Stimulated activated CD4-positive, alpha-beta T cell treated with anti-CD3 and anti-CD28 coated beads, TNF-alpha, amount 100 ng/mL, for 24 hours (primary cell): ENCODE measurements around the gene ATP8A2.
"Not testable (repeated sequence)": the region's sequence is repeated elsewhere in the genome, so short reads cannot be mapped to it uniquely, and the experiment has no call there.

Experiments used
- DNase-seq, 3 experiments: peaks; one replicate each; pipeline ENCODE4 v3.0.0-alpha.2; 2020; ENCODE audit warnings: low read depth in 3 of 3

ATP8A2 gene

DNA sequence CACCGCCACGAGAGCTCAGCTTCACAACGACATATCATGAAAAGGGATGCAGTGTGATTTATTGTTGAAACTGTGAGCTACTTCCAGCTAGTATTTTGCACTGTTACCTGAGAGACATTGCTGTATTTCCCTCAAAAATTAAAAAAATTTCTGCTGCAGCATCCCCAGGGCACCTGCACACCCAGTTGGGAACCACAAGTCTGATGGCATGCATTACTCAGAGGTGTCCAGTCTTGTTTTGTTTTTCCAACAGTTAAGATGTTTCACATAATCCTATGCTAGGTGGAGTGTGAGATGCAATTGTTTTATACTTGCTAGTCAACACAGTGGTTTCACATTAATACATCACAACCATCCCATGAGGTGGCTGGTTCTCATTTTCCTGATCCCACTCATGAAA lies 394.8 kb downstream of the ATP8A2 start:
- no peak for DNase-seq

DNA sequence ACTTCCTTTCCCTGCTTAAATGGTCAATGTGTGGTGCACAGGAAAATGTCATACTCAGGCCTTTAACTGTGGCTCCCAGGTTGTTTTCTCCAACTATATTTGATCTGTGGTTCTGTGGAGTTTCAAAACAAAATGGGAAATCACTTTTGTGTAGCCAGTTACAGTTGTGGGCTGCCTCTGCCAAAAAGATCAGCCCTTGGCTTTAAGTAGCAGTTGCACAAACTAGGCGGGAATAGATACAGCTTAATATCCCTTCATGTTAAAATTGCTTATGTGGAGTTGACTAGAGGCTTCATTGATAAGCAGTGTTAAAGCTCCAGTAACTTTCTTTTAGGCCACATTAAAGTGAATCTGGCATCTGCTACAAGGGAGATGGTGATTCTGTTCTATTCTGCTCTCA lies 395.2 kb downstream of the ATP8A2 start:
- DNase-seq: no peak

DNA sequence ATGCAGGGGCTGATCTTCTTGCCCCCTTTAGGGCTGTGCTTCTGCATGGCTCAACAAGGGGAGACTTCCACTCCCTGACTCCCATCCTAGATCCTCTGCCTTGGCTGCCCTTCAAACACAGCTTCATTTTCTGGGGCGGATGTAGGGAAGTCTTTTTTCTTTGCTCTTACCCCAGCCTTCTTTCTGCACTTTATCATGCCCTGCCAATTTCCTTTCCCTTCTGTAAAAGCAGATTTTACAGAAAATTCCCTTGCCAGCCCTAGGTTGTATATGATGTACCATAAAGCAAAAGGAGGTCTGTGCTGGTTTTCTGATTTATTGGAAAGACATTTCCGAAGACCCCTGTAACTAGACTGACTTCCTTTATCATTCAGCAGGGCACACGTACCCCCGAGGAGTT lies 396.6 kb downstream of the ATP8A2 start:
- no peak for DNase-seq

DNA sequence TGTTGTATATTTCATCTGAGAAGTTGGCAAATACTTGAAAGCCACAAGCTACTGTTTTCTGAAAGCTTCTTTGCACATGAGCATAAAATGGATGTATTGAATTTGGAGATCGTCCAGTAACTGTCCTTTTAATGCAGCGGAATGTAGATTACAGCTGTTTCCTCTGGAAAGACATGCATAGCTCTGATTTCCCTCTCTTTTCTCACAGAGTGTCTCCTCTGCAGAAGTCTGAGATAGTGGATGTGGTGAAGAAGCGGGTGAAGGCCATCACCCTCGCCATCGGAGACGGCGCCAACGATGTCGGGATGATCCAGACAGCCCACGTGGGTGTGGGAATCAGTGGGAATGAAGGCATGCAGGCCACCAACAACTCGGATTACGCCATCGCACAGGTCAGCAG lies 397.1 kb downstream of the ATP8A2 start:
- DNase-seq: no peak

DNA sequence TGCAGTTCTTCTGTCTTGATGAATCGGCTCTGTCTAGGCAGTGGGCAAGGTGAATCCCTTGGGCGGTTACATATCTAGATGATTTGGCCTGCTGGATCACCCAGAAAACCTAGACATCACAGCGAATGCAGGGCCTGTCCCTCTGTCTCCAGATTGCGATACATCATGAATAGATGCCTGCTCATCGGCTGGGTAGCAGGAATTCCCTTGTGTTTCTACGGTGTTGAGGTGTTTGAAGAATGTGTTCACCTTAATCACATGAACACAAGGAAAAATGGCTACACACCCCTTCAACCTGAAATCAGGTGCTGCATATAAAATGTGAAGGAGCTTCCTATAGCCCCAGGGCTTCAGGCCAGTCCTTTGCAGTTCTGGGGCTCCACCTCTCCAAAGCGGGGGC lies 398.8 kb downstream of the ATP8A2 start:
- DNase-seq: no peak

DNA sequence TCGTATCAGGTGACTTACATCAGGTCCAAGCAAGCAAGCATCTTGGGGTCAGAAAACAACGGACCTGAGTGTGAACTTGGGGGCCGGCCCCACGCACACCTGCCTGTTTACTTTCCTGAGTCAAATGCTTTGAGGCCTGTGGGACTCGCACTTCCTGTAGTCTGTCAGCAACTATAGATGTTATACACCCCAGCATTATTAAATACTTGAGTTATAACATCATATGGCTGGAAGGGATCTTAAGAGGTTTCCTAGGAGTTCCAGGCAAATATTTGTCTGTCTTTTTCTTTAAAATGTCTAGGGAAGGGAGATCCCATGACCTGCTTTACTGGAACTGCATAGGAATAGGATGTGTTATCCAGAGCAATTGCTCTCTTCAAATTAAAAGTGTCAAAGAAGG lies 399.4 kb downstream of the ATP8A2 start:
- DNase-seq: no peak

DNA sequence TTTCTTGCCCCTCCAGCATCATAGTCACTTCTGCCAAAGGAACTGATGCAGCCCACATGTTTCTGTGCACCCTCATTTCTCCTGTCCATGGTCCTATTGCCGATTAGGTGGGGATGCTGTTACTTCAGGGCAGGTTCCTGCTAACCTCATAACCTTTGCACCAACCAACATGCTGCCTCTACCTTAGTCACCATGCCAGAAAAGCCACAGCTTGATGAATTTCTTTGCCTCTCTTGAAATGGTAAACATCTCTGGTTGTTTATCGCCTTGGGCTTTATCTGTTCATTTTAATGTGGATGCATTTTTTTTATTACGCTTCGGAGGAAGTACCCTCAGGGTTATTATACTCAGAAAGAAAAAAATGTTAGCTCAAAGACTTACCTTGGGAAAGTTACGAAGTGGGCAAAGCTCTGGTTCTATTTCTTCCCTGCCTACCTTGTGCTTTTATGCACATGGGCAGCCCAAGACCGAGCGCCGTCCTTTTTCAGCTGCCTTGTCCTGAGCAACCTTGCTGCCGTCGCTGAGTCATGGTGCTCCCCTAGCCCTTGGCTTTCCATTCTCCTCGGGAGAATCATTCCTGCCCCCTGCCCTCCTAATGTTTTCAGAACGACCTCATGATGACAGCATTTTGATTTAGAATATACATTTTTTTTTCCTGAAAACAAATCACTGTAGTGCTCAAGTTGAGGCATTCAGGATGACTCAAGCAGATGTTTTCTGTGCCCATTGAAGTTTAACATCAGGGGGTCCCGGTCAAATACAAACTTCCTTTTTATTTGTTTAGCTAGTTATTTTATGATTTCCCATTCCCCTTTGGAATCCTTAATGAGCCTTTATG lies 400.1 kb downstream of the ATP8A2 start:
- DNase-seq: no peak

DNA sequence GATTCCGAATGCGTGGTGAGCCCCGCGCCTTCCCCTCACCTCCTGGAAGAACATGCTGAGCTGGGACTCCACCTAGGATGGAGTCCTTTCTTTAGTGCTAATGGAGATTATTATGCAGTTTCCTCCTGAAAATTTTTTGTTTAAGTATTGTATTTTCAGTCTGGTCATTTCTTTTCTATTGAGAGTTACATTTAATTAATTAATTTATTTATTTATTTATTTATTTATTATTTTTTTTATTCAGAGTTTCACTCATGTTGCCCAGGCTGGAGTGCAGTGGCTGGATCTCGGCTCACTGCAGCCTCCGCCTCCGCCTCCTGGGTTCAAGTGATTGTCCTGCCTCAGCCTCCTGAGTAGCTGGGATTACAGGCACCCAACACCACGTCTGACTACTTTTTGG lies 400.8 kb downstream of the ATP8A2 start:
- not testable (repeated sequence) for DNase-seq

DNA sequence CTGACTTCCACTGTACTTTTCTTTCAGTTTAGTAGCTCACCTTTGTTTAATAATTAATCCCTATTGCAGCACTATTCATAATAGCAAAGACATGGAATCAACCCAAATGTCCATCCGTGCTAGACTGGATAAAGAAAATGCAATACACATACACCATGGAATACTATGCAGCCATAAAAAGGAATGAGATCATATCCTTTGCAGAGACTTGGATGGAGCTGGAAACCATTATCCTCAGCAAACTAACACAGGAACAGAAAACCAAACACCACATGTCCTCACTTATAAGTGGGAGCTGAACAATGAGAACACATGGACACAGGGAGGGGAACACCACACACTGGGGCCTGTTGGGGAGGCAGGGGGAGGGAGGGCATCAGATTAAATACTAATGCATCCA lies 402.3 kb downstream of the ATP8A2 start:
- DNase-seq: not testable (repeated sequence)

DNA sequence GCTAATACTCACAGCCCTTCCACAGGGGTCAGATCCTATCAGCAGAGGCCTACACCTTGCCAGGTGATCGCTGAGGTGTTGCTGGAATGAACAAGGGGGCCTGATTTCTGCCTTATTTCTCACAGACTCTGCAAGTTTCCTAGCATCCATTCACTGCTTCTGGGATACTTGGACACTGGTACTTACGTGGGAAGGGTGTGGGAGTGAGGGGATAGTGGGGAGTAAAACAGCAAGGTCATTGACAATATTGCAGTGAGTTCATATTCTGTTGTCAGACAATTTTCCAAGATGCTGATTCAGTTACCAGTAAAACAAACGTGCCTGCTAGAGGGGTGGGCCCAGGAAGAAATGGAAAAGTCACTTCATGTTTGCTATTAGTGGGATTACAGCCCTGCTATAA lies 403.5 kb downstream of the ATP8A2 start:
- no peak for DNase-seq

DNA sequence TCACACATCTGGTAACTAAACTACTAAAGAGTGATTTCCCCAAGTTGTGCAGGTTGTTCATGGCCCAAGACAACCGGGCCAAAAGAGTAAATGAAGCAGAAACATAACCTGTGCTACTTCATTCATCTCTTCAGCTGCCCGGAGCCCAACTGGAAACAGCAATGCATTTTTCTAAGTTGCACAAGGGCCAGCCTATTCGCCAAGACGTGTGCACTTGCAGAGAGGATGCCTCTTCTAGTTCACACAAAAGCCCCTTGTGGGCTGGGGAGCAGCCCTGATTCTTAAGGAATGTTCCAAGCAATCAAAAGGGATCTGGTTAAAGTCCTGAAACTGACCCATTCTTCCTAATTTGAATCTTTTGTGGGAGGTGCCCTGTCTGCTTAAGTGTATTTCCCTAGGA lies 404.2 kb downstream of the ATP8A2 start:
- no peak for DNase-seq

DNA sequence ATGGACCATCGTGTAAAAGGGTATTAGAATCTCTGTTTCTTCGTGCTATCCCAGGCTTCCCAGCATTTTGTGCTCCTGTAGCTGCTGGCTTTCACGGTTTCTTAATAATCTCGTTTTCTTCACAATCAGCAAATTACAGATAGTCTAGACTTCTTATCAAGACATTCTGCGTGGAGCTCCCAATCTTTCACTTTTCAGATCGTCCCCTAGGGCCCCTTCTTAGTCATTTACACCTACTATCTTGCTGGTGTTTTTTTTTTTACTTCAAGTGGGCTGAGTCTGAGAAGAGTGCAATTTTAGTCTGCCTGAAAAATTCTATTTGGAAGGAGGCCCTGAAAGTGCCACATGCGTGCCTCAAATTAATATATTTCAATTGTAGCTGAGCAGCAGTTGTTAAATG lies 404.9 kb downstream of the ATP8A2 start:
- no peak for DNase-seq

DNA sequence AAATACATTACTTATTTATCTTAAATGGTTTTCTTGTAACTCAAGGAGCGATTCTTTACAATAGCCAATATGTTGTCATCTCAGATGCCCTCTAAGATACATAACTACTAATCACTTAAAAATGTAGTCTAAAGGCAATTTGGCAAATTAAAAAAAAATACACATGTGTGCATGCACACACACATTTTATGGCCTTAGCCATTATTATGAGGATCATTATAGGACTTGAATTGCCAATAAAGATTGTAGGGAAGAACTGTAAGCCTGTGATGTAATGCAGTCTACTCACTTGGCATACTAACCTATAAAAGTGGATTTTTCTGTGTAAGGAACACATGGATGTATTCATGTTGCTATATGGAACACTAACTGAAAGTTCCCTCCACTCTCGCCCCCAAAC lies 405.7 kb downstream of the ATP8A2 start:
- DNase-seq: no peak

DNA sequence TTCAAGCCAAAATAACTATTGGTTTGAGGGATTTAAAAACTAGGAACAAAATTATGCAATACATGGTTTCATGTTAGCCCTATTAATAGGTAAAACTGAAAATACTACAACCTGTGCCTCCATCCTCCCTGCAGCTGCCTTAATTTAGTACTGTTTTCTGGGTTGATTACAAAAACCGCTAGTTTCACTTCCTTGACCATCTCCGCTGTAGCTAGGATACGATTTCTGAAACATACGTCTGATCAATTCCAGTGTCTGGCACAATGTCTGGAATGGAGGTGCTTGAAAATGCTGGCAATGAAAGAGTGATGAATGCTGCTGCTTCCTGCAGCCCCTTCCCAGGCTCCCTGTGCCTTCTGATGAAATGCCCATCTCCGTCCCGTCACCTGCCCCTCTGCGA lies 406.6 kb downstream of the ATP8A2 start:
- DNase-seq: no peak

DNA sequence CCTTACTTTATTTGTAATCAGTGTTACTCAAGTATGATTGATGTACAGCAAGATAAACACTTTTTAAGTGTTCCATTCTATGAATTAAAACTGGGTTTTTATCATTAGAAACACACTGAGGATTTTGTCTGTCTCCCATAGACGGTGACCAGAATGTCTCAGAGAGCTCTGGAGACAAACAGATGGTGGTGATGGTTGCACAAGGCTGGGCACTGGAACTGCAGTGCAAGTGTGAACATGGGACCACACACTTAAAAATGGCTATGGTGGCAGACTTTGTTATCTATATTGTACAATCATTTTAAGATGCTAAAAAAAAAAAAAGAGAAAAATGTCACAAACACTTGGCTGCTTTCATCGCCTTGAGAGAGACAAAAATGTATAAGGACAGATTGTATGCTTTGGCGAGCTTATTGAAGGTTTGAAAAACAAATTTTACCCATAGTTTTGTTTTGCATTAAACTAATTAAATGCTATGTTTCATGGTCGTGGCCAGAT lies 407.1 kb downstream of the ATP8A2 start:
- no peak for DNase-seq

DNA sequence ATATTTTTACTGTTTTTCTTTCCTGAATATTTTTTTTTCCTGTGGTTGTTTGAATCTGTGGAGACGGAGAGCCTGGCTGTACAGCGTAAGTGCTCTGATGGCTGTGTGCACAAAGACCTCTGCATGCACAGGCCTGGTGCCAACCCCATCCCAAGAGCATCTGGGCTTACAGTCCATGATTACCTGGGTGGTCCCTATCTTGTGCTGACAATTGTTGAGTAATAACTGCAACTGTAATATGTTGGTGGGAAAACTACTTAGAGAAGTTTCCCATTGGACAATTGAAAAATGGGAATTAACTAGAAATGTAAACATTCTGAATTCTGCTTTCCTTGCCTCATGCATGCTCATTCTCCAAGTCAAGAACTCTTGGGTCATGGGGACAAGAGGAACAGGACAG lies 411.3 kb downstream of the ATP8A2 start:
- DNase-seq: no peak

DNA sequence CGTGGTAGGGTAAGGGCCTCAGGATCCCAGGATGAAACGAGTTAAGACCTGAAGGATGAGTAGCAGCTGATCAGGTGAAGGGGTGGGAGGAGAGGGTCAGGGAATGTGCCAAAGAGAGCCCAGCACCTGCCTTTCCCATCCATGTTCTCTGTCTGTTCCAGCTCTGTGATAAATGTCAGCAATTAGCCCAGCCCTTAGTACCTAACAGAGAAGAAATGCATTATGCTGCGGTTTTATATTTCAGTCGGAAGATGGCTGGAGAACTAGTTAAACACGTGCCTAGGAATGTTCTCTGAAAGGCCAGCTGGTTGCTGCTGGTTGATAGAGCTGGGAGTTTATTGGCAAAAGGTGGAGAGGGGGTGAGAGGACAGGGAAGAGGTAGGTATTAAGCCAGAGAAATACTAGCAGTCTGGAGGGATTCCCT lies 411.8 kb downstream of the ATP8A2 start:
- DNase-seq: no peak

DNA sequence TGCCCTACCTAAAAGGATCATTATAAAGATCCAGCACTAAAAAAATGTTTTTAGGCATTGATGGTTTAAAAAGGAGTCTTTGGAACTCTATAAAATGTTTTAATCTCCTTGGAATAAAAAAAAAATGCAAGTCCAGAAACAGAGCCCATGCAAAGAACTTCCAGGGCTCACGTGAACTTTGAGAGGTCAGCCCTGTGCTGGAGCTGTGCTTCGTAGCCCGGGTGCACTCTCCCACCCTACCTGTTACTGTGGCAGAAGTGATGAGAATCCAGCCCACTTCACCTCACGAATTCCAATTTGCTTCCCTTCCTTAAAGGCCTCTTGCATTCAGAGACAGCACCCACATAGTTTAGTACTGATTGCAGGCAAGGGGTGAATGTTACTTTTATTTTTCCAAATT lies 412.3 kb downstream of the ATP8A2 start:
- no peak for DNase-seq

DNA sequence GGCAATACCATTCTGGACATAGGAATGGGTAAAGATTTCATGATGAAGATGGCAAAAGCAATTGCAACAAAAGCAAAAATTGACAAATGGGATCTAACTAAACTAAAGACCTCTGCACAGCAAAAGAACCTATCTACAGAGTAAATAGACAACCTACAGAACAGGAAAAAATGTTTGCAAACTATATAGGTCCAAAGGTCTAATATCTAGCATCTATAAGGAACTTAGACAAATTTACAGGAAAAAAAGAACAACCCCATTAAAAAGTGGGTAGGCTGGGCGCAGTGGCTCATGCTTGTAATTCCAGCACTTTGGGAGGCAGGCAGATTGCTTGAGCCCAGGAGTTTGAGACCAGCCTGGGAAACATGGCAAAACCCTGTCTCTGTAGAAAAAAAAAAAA lies 418.4 kb downstream of the ATP8A2 start:
- DNase-seq: not testable (repeated sequence)

DNA sequence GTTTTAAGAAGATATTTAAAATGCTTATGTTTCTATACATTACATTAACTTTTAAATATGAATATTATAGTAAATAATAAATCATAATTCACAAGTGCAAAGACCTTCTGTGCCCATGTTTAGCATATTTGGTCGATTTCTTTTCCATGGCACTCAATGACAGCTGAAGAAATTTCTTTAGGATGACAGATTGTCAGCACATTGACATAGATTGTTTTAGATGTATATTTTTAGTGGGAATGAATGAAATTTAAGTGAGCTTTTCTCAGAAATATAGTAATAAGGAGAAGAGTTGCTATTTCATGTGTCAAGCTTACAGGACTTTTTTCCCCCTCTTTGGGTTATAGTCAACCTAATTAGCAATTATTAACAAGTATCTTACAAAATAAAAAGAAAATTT lies 423.5 kb downstream of the ATP8A2 start:
- no peak for DNase-seq

DNA sequence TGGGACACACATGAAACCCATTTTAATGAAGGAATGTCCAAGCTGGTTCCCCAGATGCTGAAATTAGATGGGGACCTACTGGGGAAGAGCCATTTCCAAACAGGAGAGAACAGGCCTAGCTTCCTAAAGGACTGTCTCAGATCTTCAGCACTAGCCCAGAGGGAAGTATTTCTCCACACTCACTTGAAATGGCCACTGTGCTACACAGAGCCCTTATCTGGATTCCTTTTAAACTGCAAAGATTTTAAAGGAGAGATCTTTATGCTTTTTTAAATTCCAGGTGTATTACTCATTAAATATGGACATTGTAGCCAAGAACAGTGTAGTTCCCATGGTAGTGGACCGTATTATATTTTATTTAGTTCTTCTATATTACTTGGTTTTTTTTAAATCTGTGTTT lies 424.7 kb downstream of the ATP8A2 start:
- DNase-seq: no peak

DNA sequence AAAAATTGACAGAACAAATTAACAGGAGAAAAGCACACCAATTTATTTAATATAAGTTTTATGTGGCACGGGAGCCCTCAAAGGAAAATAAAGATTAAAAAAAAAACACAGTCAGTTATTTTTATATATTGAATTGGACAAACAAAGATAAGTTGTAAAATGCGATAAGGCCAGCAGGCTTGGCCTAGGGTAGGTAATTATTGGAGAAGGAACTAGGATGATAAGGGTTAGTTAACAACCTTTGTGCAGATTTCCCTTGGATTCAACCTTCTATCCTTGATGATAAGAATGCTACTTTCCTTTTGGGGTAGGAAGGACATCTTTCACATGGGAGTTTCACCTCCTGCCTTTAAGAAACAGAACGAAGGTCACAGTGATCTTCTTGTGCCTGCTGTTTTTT lies 427.2 kb downstream of the ATP8A2 start:
- no peak for DNase-seq

DNA sequence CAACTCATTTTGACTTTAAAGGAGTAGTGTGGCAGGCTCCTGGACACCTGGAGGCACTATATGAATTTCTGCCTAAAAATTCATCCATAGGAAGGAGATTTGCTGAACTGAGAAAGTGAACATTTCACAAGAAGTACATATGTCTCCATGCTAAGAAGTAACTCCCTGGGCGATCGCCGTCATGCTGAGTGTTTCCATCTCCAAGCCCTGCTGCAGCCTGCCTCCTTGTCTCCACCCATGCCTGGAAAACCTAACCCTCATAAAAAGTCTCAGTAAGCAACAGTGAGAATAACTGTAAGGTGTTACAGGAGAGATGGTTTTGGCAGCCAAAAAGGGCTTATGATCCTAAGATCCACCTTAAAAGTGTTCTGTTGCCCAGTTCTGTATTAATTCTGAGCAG lies 428.7 kb downstream of the ATP8A2 start:
- DNase-seq: no peak

DNA sequence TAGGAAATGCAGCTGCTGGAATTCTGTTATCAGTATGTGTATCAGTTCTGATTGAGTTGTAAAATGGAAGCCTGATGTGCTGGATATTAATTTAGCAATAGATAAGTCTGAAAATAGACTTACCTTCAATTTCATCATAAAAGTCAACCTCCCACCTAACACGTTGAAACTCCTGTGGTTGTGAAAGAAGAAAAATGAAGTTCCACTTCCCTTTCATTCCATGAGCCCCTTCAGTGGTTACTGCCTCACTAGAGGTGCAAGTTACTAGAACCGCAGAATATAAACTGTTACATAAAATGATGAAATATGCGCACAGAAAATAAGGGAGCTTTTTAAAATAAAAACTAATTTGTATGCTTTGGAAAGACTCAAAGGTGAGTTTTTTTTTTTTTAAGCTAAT lies 430.8 kb downstream of the ATP8A2 start:
- no peak for DNase-seq
